Lower lobe of right lung (tissue), 2 donors: ENCODE data around the gene UST. TPM values are rescaled to one million over a fixed set of nuclear protein-coding genes. Genes with fewer than 3 reads are reported as not detected.
"Not testable (repeated sequence)": the region's sequence is repeated elsewhere in the genome, so short reads cannot be mapped to it uniquely, and the experiment has no call there.

ENCODE experiments used
- ATAC-seq, 2 donors: fragments of 200-7000 bp; cut with Tn5 transposase; one replicate each; pipeline ENCODE4 v1.9.1; 2020 to 2022; ENCODE audit warnings: mild to moderate bottlenecking in 2 of 2, moderate library complexity in 2 of 2
- DNase-seq: peaks from one replicate; pipeline ENCODE4 v3.0.0-alpha.2; 2020
- H3K27ac ChIP-seq: fragments of 200-600 bp; one replicate; pipeline ENCODE4 v1.8.0; 2022
- H3K27me3 ChIP-seq: fragments of 200-600 bp; one replicate; pipeline ENCODE4 v1.8.0; 2022; ENCODE audit warnings: low read depth
- H3K36me3 ChIP-seq: fragments of 200-600 bp; one replicate; pipeline ENCODE4 v1.8.0; 2022; ENCODE audit warnings: mild to moderate bottlenecking
- H3K4me1 ChIP-seq: fragments of 200-600 bp; one replicate; pipeline ENCODE4 v1.8.0; 2022
- H3K4me3 ChIP-seq: fragments of 200-600 bp; one replicate; pipeline ENCODE4 v1.8.0; 2022; ENCODE audit warnings: mild to moderate bottlenecking
- H3K9me3 ChIP-seq: fragments of 200-600 bp; one replicate; pipeline ENCODE4 v1.8.0; 2022
- intact Hi-C: fragments of 100-400 bp; cut with DNase I; formaldehyde crosslinking; loops from one replicate; pipeline ENCODE4 v1.11.0; 2022
- total RNA-seq: library from RNA; stranded (reverse); fragmentation: NEBNext Ultra II Directional; extraction: Animal tissue kit (Norgen Biotek cat#: 25700); gene quantifications from one replicate; pipeline ENCODE4 v1.2.1, GENCODE V29; 2021
- TF ChIP-seq, protein P1 (sequence below): fragments of 200-600 bp; IDR thresholded peaks from one replicate; pipeline ENCODE4 v1.8.0; 2022; ENCODE audit warnings: antibody characterized with exemption, mild to moderate bottlenecking
- donor health status: DM: no; HTN: yes; CAD: no; lungs with severe emphysema.

The UST gene
- total RNA-seq, 1 donor from 2014 or later, result 11.8 TPM

DNA sequence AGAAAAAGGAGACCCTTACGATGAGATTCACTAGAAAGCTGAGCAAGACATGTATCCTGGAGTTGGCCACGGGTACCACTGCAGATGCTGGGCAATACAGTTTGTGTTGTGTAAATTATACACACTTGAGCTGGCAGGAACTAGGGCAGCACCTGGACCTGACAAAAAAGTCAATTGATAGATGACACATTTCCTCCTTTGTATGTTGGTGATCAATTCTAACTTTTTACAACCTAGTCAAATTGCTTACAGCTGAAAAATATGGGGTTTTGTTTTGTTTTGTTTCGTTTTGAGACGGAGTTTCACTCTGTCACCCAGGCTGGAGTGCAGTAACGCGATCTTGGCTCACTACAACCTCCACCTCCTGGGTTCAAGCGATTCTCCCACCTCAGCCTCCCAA is 108.9 kb downstream of the UST start:
- Histone ChIP-seq H3K27me3 (no peaks in the 10 kb centered on the region), H3K4me1 (peaks cover 8% of the 10 kb centered on the region), H3K9me3 (no peaks in the 10 kb centered on the region), H3K4me3 (no peak overlapping the region), H3K36me3 (no peaks in the 10 kb centered on the region), H3K27ac (no peak overlapping the region)
- TF ChIP-seq, protein P1, sequence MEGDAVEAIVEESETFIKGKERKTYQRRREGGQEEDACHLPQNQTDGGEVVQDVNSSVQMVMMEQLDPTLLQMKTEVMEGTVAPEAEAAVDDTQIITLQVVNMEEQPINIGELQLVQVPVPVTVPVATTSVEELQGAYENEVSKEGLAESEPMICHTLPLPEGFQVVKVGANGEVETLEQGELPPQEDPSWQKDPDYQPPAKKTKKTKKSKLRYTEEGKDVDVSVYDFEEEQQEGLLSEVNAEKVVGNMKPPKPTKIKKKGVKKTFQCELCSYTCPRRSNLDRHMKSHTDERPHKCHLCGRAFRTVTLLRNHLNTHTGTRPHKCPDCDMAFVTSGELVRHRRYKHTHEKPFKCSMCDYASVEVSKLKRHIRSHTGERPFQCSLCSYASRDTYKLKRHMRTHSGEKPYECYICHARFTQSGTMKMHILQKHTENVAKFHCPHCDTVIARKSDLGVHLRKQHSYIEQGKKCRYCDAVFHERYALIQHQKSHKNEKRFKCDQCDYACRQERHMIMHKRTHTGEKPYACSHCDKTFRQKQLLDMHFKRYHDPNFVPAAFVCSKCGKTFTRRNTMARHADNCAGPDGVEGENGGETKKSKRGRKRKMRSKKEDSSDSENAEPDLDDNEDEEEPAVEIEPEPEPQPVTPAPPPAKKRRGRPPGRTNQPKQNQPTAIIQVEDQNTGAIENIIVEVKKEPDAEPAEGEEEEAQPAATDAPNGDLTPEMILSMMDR, result no peak
- intact Hi-C loops, result no loop called here
- no peak for ATAC-seq
- DNase-seq, result no peak

DNA sequence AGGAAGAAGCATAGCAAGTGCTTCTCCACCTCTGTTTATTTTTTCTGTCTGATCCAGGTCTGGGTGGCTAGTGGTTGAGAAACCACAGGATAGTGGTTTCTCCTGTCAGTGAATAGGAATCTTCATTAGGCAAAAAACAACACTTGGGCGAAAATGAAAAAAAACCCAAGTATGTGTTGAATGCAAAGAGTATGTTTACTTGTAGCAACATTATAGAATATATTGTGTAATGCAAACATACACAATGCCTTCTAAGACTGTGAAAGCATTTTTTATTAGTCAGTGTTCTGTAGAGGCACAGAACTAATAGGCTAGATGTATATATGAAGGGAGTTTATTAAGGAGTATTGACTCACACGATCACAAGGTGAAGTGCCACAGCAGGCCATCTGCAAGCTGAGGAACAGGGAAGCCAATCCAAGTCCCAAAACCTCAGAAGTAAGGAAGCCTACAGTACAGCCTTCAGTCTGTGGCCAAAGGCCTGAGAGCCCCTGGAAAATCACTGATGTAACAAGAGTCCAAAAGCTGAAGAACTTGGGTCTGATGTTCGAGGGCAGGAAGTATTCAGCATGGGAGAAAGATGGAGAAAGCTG is 111.1 kb downstream of the UST start:
- no peaks in the 10 kb centered on the region for H3K36me3 ChIP-seq
- ATAC-seq, result no peak
- H3K27ac ChIP-seq, result no peak overlapping the region
- H3K4me3 ChIP-seq, result no peak overlapping the region
- H3K27me3 ChIP-seq, result no peaks in the 10 kb centered on the region
- peaks cover 8% of the 10 kb centered on the region for H3K4me1 ChIP-seq
- intact Hi-C loops, result no loop called here
- TF ChIP-seq, protein P1, result no peak
- no peak for DNase-seq
- no peaks in the 10 kb centered on the region for H3K9me3 ChIP-seq

DNA sequence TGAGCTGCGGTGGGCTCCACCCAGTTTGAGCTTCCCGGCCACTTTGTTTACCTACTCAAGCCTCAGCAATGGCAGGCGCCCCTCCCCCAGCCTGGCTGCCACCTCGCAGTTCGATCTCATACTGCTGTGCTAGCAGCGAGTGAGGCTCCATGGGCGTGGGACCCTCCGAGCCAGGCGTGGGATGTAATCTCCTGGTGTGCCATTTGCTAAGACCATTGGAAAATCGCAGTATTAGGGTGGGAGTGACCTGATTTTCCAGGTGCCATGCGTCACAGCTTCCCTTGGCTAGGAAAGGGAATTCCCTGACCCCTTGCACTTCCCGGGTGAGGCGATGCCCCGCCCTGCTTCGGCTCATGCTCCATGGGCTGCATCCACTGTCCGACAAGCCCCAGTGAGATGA is 117.3 kb downstream of the UST start:
- H3K27me3 ChIP-seq, H3K27ac ChIP-seq, DNase-seq, H3K36me3 ChIP-seq, intact Hi-C loops, H3K4me1 ChIP-seq, H3K4me3 ChIP-seq, ATAC-seq, H3K9me3 ChIP-seq: not testable (repeated sequence)

DNA sequence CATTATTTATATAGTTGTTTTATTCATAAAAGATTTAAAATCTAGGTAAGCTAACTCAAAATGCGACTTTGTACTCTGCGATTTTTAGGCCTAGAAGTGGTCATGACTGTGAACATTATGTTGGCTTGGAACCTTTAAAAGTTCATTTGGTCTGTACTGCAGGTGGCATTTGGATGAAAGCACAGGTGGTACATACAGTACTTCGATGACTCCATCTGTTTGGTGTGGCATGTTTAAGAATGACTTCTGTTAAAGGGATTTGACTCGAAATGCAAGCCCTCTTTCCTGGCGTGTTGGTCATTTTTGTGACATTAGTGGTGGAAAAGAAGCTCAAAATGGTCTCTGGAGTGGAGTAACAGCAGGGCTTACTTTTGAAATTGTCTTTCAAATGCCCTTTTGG is 118.1 kb downstream of the UST start:
- Histone ChIP-seq H3K27me3 (no peaks in the 10 kb centered on the region), H3K4me3 (no peak overlapping the region), H3K9me3 (no peaks in the 10 kb centered on the region), H3K27ac (no peak overlapping the region), H3K4me1 (no peaks in the 10 kb centered on the region), H3K36me3 (no peaks in the 10 kb centered on the region)
- intact Hi-C loops, result no loop called here
- TF ChIP-seq, protein P1, result no peak
- no peak for ATAC-seq
- DNase-seq, result no peak

DNA sequence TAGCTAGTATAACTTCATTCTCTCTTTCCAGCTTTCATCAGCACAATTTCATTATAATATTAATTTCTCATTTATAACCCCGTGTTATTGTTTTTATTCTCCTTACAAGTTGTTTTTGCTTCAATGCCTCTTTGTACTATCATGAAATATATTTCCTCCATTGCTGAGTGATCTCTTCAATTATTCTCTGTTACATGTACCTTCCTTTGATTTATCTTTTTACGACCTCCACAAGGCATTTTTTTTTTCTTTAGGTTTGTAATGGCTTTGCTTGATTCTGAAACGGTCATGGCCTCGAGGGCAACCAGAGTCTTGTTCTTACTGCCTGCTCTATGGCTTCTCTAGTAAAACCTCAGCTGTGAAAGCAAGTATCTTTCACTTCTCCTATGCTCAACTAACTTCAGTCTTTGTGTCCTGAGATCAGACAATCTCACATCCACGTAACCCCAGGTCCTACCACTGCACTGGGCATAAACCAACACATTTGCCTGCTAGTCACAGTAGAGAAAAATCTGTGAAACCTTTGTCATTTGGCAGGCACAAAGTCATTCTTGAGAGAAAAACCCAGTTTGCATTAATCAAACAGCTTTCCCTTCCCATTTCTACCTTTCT is 119.9 kb downstream of the UST start:
- intact Hi-C loops, result no loop called here
- no peak for DNase-seq
- no peak overlapping the region for H3K27ac ChIP-seq
- no peaks in the 10 kb centered on the region for H3K9me3 ChIP-seq
- TF ChIP-seq, protein P1, result no peak
- no peak overlapping the region for H3K4me3 ChIP-seq
- H3K4me1 ChIP-seq, result no peaks in the 10 kb centered on the region
- ATAC-seq, result no peak
- no peaks in the 10 kb centered on the region for H3K36me3 ChIP-seq
- no peaks in the 10 kb centered on the region for H3K27me3 ChIP-seq

DNA sequence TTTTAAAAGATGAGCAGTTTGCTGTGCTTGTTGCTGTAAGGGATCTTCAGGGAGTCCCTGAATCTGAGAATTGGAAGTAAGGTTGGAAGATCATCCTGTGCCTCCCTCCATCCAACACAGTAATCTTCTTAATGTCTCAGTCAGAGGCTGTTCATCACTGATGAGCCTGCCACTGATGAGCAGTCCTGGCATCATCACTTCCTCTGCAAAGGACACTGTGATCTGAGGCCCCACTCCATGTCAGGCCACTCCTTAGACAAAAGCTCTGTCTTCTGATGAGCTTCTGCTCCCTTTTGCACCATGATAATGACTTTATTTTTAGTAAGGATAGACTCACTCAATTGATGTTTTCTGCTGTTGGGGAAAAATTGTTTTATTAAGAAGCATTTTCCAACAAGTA is 121.0 kb downstream of the UST start:
- intact Hi-C loops, result no loop called here
- H3K9me3 ChIP-seq, result no peaks in the 10 kb centered on the region
- H3K27ac ChIP-seq, result no peak overlapping the region
- H3K36me3 ChIP-seq, result no peaks in the 10 kb centered on the region
- no peak for ATAC-seq
- no peaks in the 10 kb centered on the region for H3K27me3 ChIP-seq
- H3K4me3 ChIP-seq, result no peak overlapping the region
- DNase-seq, result no peak
- H3K4me1 ChIP-seq, result no peaks in the 10 kb centered on the region
- TF ChIP-seq, protein P1, result no peak
